SK-N-MC (cell line): ENCODE results near the gene HOXA1.
A peak's percentile ranks its signal among the peaks of the same experiment; 100 is the strongest.

Source experiments
- DNase-seq: peaks from one replicate; pipeline ENCODE4 v3.0.0-alpha.2; 2011; ENCODE audit warnings: low read depth, low spot score
- H3K27ac ChIP-seq: fragments of 200-600 bp; sonication (generic); 2 replicates; pipeline ENCODE4 v1.5.1; 2016; ENCODE audit warnings: mixed run types
- H3K36me3 ChIP-seq: fragments of 200-600 bp; sonication (generic); 2 replicates; pipeline ENCODE4 v1.6.1; 2017; ENCODE audit warnings: antibody characterized with exemption, low read length, mixed read lengths; ENCODE audit not compliant: insufficient read depth
- H3K4me3 ChIP-seq: fragments of 200-600 bp; sonication (generic); 2 replicates; pipeline ENCODE4 v1.5.1; 2016
- H3K9ac ChIP-seq: fragments of 200-600 bp; sonication (generic); 2 replicates; pipeline ENCODE4 v1.8.0; 2017; ENCODE audit warnings: mixed run types, mixed read lengths; ENCODE audit not compliant: insufficient read length
- H3K9me3 ChIP-seq: fragments of 200-600 bp; sonication (generic); 2 replicates; pipeline ENCODE4 v1.6.1; 2017; ENCODE audit warnings: low read depth, mild to moderate bottlenecking, antibody characterized with exemption, low read length, moderate library complexity, mixed read lengths
- EZH2 ChIP-seq: fragments of 200-600 bp; sonication (generic); IDR thresholded peaks from one replicate; pipeline ENCODE4 v1.6.1; 2017; ENCODE audit warnings: antibody characterized with exemption
- FOXP2 ChIP-seq: optimal IDR thresholded peaks from 2 replicates; pipeline ENCODE3; 2011; ENCODE audit warnings: mild to moderate bottlenecking, moderate library complexity; ENCODE audit not compliant: insufficient read depth; ENCODE audit errors: extremely low read length, control extremely low read depth
- POLR2AphosphoS5 ChIP-seq: IDR thresholded peaks from 2 replicates; pipeline ENCODE4 v1.6.1; 2012; ENCODE audit warnings: mild to moderate bottlenecking, low read depth, low read length, borderline replicate concordance

HOXA1 gene

GRCh38 chr7:27116031-27116961 is 20.5 kb upstream of the HOXA1 start:
- DNase-seq: no peak
- TF ChIP-seq POLR2AphosphoS5: no peak
- no peak for TF ChIP-seq FOXP2
- no peak for TF ChIP-seq EZH2
- Histone ChIP-seq H3K9me3 (no peaks in the 10 kb centered on the region), H3K36me3 (no peaks in the 10 kb centered on the region), H3K4me3 (no peak overlapping the region), H3K27ac (no peak overlapping the region), H3K9ac (no peak overlapping the region)

- H3K9me3 ChIP-seq: no peaks in the 10 kb centered on the region
- H3K27ac ChIP-seq: no peak overlapping the region
- H3K36me3 ChIP-seq: no peaks in the 10 kb centered on the region
- no peak overlapping the region; the same call in 1 of the 2 replicates for H3K4me3 ChIP-seq
- DNase-seq: no peak
- peak; percentile 99 for TF ChIP-seq EZH2
- no peak for TF ChIP-seq POLR2AphosphoS5
- H3K9ac ChIP-seq: no peak overlapping the region
These were observed 19.6 kb upstream of the HOXA1 start for GRCh38 chr7:27115221-27116026.

- DNase-seq: no peak
- H3K27ac ChIP-seq: no peak overlapping the region
- no peak overlapping the region; the same call in 1 of the 2 replicates for H3K4me3 ChIP-seq
- no peak overlapping the region for H3K9ac ChIP-seq
- no peaks in the 10 kb centered on the region for H3K36me3 ChIP-seq
- H3K9me3 ChIP-seq: no peaks in the 10 kb centered on the region
- TF ChIP-seq EZH2 (no peak), POLR2AphosphoS5 (no peak), FOXP2 (no peak)
These were observed 19.1 kb upstream of the HOXA1 start for GRCh38 chr7:27114881-27115220.

DNA sequence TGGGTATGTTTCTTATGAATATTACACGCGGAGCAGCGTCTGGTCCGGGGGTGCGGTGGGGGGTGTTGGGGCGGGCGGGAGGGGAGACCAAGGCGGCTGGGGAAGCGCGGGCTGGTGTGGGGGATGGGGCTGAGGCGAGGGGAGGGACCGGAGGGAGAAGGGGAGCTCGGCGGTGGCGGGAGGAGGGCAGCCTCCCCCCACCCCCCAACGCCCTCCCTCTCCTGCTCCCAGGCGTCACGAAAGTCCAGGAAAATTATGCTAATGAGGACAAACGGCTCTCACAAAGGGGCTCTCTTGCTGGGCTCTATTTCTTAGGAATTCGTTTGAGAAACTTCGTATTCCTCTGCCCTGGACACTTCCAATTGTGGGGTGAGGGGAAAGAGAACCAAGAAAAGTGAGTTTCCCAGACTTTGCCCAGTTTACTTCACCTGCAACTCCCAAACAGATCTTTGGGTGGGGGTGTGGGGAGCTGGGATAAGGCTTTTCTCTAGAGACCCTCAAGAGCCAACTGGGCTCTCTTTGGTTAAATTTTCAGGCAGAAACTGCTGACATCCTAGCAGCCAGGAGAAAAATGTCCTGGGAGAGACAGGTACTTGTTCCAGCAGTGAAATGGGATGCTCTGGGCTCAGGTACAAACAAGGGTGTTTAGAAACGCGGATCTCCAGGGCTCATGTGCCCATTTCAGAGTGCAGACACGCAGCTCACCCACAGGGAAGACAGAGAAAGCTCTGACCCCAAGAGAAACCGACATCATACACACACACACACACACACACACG is 18.4 kb upstream of the HOXA1 start:
- no peak for DNase-seq

GRCh38 chr7:27112955-27113949 is 17.5 kb upstream of the HOXA1 start:
- Histone ChIP-seq H3K36me3 (no peaks in the 10 kb centered on the region), H3K27ac (no peak overlapping the region), H3K9me3 (no peaks in the 10 kb centered on the region), H3K9ac (no peak overlapping the region), H3K4me3 (no peak overlapping the region)
- no peak for DNase-seq
- TF ChIP-seq POLR2AphosphoS5: no peak
- TF ChIP-seq FOXP2: no peak
- TF ChIP-seq EZH2: no peak

More for the DNA sequence above, 18.4 kb upstream of the HOXA1 start:
- Histone ChIP-seq H3K4me3 (no peak overlapping the region), H3K9ac (no peak overlapping the region), H3K9me3 (no peaks in the 10 kb centered on the region), H3K36me3 (no peaks in the 10 kb centered on the region), H3K27ac (no peak overlapping the region)
- TF ChIP-seq FOXP2 (no peak), EZH2 (no peak), POLR2AphosphoS5 (no peak)

- no peak overlapping the region for H3K4me3 ChIP-seq
- DNase-seq: no peak
- H3K27ac ChIP-seq: no peak overlapping the region
- no peaks in the 10 kb centered on the region for H3K36me3 ChIP-seq
- H3K9ac ChIP-seq: no peak overlapping the region
- no peaks in the 10 kb centered on the region for H3K9me3 ChIP-seq
- TF ChIP-seq POLR2AphosphoS5 (no peak), FOXP2 (no peak), EZH2 (no peak)
These were observed 16.6 kb upstream of the HOXA1 start for GRCh38 chr7:27112361-27112760.

DNA sequence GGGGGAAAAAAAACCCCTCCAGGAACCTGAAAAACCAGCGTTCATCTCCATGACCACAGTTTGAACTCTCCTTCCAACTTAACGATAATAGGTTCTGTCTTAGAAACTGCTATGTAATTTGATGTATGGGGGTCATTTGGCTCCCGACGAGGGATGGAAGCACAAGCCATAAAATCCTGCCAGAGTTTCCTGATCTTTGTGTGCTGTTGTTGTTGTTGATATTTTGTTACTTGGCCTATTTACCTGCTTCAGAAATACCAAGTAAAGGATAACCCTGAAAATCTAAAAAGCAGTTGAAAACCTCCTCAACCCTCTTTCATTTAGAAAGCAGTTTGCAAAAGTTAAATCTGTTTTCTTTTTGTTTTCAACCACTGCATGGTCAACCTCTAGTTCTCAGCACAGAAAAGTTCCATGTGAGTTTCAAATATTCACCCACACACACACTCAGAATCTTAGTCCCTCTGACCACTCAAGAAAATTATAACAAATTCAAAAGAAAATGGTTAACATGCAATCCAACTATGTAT is 16.0 kb upstream of the HOXA1 start:
- no peak overlapping the region for H3K4me3 ChIP-seq
- no peak overlapping the region for H3K9ac ChIP-seq
- no peaks in the 10 kb centered on the region for H3K36me3 ChIP-seq
- DNase-seq: no peak
- no peak overlapping the region for H3K27ac ChIP-seq
- TF ChIP-seq POLR2AphosphoS5 (no peak), FOXP2 (no peak), EZH2 (no peak)
- H3K9me3 ChIP-seq: no peaks in the 10 kb centered on the region
